Measurements from ENCODE around the gene HOXD13.

DNA sequence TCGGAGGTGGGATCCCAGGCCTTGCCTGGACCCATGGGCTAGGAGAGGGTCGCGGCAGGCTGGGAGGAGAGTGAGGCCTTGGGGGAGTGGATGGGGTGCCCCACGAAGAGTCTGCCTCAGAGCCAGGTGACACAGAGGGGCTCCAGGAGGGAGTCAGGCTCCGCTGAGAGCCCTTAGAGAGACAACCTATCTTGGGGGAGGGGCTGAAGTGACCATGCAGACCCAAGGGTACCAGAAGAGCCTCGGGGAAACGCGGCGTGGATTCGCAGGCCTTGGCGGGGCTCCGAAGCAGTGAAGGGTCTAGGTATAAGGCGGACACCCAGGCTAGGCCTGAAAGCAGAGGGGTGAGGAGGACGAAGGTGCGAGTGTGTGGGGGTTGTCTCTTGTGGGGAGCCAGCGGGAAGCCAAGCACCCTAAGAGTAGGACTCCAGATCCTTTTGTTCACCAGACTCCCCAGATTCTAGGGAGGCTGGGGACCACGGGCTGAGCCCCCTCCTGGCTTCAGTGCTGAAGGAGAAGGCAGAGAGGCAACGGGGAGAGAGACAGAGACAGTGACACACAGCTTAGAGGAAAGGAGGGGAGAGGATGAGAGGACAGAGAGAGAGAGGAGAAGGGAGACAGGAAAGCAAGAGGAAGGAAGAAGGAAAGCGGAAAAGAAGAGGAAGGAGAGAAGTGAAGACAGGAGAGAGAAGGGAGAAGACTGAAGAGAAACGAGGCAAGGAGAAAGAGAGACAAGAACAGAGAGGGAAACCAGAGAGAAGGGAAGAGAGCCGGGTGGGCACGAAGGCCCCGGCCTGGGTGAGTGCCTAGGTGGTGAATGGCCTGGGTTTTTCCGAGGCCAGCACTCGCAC, 13.4 kb downstream of the HOXD13 start:
- TF ChIP-seq, protein P1, sequence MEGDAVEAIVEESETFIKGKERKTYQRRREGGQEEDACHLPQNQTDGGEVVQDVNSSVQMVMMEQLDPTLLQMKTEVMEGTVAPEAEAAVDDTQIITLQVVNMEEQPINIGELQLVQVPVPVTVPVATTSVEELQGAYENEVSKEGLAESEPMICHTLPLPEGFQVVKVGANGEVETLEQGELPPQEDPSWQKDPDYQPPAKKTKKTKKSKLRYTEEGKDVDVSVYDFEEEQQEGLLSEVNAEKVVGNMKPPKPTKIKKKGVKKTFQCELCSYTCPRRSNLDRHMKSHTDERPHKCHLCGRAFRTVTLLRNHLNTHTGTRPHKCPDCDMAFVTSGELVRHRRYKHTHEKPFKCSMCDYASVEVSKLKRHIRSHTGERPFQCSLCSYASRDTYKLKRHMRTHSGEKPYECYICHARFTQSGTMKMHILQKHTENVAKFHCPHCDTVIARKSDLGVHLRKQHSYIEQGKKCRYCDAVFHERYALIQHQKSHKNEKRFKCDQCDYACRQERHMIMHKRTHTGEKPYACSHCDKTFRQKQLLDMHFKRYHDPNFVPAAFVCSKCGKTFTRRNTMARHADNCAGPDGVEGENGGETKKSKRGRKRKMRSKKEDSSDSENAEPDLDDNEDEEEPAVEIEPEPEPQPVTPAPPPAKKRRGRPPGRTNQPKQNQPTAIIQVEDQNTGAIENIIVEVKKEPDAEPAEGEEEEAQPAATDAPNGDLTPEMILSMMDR (IDR thresholded peaks at IDR 0.05) = no peak
- no peak for TF ChIP-seq EZH2 (IDR thresholded peaks at IDR 0.05; ENCODE audit: borderline replicate concordance, insufficient read depth, low read depth, low read length, poor library complexity, severe bottlenecking)

Measured in B cell (primary cell).